GM18526 (cell line): ENCODE results near the gene JADE3.

Experiments
- POLR2A ChIP-seq: IDR thresholded peaks from 3 replicates; pipeline ENCODE4 v1.6.1; 2011; ENCODE audit not compliant: insufficient read length; ENCODE audit errors: extremely low read depth

JADE3 gene

DNA sequence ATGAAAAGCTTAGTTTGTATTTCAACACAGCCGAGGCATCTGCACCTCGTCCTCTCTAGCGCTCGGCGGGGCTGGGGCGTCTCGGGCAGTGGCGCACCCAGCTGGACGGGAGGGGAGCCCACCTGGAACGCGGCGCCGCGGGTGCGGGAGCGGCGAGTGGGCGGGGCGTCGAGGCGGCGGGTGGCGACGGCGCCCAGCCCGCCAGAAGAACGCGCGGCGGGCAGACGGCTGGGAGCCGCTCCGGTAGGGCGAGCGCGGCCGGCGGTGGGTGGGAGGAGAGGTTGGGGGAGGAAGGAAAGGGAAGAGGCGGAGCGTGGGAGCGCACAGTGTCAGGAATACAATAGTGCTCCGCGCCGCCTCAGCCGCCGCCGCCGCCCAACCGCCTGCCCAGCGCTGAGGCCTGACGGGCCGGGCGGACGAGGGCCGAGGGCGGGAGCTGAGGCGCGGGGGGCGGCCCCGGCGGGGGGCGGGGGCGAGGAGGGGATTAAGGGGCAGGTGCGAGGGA, at the start of gene JADE3:
Gene JADE3 (plus strand): TSS at position 324 of the 505 bp plus-strand sequence. CDS start 72,474 bp downstream, outside the sequence.
- no peak for TF ChIP-seq POLR2A

DNA sequence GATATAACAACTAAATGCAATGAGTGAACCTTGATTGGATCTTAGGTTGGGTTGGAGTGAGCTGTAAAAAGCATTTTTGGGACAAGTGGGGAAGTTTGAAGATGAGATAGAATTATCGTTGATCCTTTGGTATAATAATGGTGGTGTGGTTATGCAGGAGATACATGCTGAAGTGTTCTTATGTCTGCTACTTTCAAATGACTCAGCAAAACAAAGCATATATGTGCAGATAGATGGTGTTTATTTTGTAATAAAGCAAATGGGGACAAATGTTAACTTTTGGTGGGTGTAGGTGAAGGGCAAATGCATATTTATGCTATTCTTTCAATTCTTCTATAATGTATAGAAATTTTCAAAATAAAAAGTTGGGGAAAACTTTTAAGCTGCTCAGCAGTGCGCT, 49.1 kb upstream of the JADE3 start:
- TF ChIP-seq POLR2A = no peak

DNA sequence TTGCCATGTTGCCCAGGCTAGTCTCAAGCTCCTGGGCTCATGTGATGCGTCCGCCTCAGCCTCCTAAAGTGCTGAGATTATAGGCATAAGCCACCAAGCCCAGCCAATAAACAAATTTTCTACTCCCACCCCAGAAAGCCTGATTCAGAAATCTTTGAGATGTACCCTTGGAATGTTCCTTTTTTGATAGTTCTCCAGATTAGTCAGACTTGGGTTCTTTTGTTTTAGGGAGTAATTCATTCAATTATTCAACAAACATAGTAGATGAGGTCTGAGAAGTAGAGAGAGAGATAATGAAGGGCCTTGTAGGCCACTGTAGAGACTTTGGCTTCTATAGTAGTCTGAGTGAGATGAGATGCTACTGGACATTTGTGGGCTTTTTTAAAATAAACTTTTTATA, 47.6 kb upstream of the JADE3 start:
- TF ChIP-seq POLR2A = no peak

DNA sequence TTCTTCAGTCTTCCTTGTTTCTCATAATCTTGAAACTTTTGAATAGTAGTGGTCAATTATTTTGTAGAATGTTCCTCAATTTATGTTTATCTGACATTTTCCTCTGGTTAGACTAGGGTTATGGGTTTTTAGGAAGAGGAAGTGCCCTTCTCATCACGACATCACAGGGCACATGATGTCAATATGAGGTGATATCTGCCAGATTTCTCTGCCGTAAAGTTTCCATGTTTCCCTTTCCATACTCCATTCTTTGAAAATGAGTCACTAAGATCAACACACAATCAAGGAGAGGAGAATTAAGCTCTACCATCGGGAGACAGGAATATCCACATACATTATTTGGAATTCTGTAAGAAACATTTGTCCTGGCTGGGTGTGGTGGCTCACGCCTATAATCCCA, 46.9 kb upstream of the JADE3 start:
- TF ChIP-seq POLR2A = no peak

DNA sequence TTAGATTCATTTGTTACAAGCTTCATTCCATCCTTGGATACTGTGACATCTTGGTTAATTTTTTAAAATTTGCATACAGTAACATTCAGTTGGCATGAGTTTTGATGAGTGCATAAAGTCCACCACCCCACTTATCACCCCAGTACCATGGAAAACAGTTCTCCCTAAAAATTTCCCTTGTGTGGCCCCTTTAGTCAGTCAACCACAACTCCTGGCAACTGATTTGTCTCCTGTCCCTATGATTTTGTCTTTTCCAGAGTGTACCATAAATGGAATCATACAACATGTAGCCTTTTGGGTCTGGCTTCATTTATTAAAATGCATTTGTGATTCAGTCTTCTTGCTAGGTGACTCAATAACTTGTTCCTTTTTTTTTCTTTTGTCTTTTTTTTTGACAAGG, 45.5 kb upstream of the JADE3 start:
- no peak for TF ChIP-seq POLR2A

DNA sequence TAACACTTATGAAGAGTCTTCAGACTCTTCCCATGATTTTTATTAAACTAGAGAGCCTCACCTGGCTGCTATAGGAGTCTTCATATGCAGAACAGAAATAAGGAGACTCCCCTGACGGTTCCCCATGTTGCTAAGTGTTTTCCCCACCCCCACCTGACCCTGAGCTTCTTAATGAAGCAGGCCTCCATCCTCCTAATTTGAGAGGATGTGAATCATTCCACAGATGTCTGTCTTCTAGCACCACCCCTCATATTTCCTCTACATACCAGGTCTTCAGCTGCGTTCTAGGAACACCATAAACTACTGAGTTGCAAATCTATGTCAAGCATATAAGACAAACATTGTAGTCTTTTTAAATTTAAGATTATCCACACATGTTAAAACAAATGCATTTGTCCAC, 38.5 kb upstream of the JADE3 start:
- TF ChIP-seq POLR2A = no peak

DNA sequence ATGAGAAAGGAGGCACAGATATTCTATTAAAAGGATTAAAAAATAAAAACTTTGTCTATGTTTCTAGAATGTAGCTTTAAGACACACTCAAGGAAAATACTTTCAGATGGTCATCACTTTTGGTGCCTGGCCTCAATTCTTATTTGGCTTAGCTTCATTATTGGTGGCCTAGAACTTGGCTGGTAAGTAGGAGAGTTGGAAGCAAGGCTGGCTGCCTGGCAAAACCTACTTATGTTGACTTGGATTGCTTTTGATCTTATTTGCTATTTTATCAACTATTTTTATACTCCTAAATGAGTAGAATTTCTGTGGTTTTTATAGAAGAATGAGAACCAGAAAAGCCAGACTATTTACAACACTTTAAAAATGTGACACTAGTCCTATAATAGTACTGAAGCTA, 35.3 kb upstream of the JADE3 start:
- TF ChIP-seq POLR2A = no peak

DNA sequence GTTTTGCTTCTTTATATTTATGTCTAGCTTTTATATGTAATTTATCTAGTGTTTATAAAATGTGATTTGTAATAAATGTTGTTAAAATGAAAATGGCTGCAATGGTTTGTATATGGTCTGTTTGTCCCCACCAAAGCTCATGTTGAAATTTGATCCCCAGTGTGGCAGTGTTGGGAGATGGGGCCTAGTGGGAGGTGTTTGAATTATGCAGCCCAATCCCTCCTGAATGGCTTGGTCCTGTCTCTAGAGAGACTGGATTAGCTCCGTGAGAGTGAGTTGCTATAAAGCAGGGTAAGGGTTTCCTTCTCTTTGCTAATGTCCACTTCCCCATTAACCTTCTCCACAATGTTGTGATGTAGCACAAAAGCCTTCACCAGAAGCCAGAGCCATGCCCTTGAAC, 30.0 kb upstream of the JADE3 start:
- no peak for TF ChIP-seq POLR2A

DNA sequence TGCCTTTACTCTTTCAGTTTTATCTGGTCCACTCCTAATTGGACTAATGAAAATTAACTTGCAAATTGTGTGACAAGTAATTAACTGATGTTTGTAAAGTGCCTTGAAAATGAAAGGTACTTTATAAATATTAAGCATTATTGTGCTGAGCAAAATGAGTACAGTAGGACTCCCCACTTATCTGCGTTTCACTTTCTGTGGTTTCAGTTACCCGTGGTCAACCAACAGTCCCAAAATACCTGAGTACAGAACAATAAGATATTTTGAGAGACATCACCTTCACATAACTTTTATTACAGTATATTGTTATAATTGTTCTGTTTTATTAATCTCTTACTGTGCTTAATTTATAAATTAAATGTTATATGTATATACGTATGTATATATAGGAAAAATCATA, 27.4 kb upstream of the JADE3 start:
- TF ChIP-seq POLR2A = no peak

DNA sequence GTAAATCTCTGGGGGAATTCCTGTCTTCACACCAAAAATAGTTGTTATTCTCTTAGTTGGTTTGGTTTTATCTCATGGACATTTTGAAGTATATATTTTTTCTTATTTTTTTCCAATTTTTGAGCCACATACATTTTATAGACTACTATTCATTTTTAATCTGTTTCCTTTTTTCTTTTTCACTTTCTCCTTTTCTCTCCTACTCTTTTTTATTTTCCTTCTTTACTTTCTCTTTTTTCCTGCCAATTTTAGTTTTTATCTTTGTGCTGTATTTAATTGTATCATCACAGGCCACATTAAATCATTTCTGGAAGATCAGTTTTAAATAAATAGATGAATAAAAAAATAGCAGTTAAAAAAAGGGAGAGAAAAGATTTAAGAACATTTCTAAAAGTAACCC, 14.0 kb upstream of the JADE3 start:
- TF ChIP-seq POLR2A = no peak

DNA sequence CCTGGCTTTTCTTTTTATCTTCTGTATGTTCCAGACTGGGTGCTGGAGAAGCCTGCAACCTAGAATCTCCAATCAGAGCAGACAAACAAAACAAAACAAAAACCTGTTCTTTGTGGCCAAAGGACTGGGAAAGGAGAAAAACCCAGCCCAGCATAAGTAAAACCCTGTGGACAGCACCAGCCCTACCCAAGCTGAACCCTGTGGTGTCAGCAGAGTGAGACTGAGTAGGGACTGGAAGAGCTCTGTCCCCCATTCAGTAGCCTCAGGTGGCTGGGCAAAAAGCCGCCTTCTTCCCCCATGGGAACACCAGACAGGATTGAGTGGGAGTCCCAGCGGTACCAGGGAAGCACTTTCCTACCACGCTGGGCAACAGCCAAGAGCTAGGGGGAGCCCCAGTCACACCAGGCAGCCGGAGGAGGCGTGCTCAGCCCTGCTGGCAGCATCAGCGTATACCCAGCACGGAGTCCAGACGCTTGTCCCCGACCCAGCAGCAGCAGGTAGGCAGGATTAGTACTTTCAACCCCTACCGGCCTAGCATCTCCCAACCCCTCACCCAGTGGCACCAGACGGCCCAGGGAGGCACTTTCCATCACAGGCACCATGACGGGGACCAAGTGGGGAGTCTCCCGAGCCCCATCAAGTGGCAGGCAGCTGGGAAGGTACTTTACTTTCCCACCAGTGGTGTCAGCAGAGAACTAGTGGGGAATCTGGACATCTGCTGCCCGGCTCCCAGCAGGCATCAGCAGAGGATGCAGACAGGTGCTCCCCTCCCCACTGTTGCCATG, 8.6 kb upstream of the JADE3 start:
- no peak for TF ChIP-seq POLR2A

DNA sequence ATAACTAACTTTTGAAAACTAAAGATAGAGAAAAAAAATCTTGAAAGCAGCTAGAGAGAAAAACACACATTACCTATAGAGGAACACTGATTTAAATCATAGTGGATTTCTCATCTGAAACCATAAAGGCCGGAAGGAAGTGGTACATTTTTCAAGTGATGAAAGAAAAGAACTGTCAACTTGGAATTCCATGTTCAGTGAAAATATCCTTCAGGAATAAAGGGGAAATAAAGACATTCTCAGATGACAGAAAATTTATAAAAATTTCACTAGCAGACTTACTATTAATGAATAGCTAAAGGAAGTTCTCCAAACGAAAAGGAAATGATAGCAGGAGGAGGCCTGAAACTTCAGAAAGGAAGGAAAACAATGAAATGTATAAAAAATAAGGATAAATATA, 7.6 kb upstream of the JADE3 start:
- no peak for TF ChIP-seq POLR2A

DNA sequence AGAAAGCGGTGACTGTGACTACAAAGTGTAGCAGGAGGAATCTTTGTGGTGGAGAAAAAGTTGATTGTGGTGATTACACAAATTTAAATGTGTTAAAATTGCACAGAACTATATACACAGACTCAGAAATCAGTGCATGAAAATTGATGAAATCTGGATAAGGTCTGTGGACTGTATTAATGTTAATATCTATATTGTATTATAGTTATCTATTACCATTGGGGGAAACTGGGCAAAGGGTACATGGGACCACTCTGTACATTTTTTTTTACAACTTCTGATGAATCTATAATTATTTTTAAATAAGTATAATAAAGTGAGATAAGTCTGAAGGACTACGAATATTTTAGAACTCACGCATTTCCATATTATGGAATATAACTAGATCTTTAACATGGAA, 1.8 kb upstream of the JADE3 start:
- TF ChIP-seq POLR2A = no peak

DNA sequence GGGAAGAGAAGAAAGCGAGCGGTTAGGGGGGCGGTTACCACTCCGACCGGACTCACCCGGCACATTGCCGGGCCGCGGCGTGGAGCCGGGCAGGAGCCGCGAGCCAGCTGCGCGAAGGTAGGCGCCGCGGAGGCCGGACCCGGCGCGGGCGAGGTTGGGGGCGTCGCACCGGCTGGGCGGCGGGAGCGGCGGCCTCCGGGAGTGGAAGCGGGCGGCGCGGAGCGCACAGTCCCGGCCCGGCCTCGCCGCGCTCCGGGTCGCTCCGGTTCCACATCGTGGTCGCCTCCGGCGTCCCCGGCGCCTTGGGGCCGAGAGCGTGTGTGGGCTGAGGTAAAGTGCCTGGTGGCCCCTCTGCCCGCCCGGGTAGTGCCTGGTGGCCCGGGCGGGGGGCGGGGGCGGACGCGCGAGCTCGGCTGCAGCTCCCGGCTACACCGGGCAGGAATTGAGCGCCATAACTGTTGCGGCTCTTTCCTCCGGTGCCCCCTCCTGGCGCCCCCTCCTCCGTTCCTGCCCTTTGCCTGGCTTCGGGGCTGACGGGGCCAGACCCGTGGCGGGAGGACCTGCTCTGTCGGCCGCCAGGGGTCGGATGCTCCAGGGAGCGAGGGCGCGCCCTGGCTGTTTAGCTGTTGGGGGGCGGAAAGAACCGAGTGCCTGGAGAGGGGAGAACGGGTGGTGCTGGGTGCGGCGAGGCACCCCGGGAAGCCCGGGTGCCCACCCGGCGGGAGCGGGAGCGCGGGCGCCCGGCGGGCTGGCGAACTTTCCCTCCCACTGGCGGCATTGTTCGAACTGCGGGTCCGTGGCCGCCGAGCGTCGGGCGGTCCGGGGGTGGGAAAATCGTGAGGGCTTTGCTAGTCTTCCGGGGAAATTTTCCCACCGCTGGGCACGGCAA, 626 bp downstream of the JADE3 start:
- no peak for TF ChIP-seq POLR2A

DNA sequence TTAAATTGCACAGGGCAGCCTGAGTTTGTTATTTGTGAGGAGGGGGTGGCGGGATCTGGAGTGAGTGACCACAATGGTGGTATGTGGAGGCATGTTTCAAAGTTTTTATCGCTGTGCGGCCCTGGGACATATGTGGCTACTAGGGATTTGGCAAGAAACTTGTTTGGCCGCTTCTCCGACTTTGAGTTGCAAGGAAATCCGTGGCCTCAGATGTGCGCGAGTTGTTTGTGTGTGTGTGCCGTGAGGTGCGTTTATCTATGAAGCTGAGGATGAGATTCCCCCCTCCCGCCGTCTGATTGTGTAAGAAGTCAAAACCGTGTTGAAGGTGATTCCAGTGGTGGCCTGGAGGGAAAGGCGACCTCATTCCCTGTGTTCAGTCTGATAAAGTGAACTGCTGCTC, 1.4 kb downstream of the JADE3 start:
- TF ChIP-seq POLR2A = no peak

DNA sequence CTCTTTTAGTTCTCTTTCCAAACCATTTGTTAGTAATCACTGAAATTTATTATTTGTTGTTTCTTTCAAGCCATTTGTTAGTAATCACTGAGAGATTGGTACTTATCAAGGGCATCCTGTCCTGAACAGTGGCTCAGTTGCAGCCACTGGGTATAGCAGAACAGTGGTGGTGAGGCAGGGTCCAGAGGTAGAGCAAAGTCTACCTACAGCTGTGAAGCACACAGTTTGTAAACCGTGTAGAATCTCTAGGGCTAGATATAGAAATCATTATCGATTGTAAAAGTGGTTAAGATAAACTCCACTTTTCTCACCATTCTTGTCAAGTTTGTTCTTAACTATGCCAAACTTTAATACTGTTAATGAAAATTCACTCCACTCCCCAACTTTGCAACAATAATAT, 4.1 kb downstream of the JADE3 start:
- TF ChIP-seq POLR2A = no peak
